ENCODE results near the gene NTF3. TPM values are rescaled to one million over a fixed set of nuclear protein-coding genes. Genes with fewer than 3 reads are reported as not detected.
A peak's percentile ranks its signal among the peaks of the same experiment; 100 is the strongest.

Gene NTF3
- polyA plus RNA-seq, 1 donor (not counting 4 experiments of a cell fraction or from before 2014, with no cell fraction given): not detected

DNA sequence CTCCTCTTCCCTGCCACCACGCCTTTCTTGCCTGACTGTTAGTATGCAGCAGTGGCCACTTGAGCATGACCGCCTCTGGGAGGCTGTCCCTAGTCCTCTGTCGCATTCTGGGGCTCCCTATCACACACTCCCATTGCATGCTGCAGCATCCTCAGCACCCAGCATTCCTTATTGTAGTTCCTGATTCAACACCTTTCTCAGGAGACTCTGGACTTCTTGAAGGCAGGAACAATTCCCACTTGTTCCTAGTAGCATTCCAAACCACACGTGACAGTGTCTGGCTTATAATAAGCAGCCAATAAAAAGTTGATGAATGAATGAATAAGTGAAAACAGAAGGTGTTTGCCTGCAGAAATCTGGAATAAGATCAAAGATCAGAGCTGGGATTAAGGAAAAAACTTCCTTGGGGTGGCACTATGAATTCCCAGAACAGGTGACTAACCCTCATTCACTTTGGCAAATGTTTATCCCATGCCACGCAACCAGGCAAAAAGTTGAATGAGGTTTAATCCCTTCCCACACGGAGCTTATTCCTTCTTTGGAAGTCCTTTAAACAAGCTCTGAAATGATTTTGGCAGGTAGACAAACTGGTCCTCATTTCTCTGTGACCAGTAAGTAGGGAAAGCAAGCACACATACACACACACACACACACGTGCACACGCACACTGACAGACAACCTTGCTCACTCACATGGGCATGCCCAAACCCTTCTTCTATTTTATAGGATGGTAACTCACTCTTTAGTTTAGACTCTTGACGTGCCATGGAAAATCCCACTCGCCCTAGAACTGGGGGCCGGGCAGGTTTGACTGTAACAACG lies 26.5 kb downstream of the NTF3 start:
- no peak overlapping the region for H3K27ac ChIP-seq (ENCODE audit: control insufficient read depth, insufficient read depth, low read length)
- no peak for FAIRE-seq
- dilution Hi-C loops (cut with MboI; ENCODE audit: extremely low pct_ligation_motif_present, low sequenced_read_pairs): no loop called here

DNA sequence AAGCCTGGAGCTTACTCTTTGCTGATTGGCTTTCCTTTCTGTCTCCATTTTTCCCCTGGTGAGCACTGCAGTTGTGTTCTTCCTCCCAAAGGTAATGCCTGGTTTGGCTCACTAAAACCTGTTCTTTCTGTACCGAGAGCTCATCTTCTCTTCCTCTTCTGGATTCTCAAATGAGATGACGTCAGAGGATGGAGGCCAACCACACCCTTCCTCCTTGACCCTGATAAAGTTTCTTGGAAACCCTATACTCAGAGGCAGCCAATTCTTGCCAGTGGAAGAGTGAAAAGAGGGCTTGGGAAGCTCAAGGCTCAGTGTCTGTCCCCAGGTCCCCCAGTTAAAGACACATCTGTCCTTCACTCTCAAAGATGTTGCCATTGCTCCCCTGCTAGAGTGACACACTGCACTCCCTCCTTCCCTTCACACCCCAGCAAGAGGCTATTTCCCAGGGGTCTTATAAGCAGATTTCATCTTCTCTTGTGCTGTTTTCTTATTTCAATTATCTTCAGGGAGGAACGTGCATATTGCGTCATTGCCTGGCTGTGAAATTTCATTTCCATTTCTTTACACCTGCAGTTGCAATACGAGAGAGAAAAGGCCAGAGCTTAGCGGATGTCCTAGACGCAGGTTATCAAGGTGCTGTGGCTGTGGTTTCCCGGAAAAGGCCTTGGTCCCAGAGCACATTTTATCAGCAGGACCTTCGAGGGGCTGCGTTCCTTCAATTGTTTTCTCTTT lies 27.3 kb downstream of the NTF3 start:
- Histone ChIP-seq H3K36me3 (ENCODE audit: control insufficient read depth in 2 of 2, extremely low read depth in 1 of 2, insufficient read depth in 2 of 2, low read length in 2 of 2) (no peaks in the 10 kb centered on the region), H3K9me1 (ENCODE audit: control insufficient read depth, extremely low read depth, insufficient read depth, low read length) (no peaks in the 10 kb centered on the region), H3K9me3 (ENCODE audit: control insufficient read depth, low read depth, low read length) (no peaks in the 10 kb centered on the region), H3K4me1 (ENCODE audit: control insufficient read depth, extremely low read depth, insufficient read depth, low read length) (peaks cover 13% of the 10 kb centered on the region), H4K20me1 (ENCODE audit: control insufficient read depth, extremely low read depth, insufficient read depth, low read length) (no peaks in the 10 kb centered on the region), H3K27me3 (ENCODE audit: control insufficient read depth, extremely low read depth, insufficient read depth, low read length) (no peaks in the 10 kb centered on the region), H3K4me3 (ENCODE audit: control insufficient read depth in 2 of 3, extremely low read depth in 1 of 3, insufficient read depth in 2 of 3, low read depth in 1 of 3, low read length in 3 of 3) (no peak overlapping the region), H2AFZ (ENCODE audit: control insufficient read depth, low read length) (no peak overlapping the region), H3K9ac (ENCODE audit: control insufficient read depth, extremely low read depth, insufficient read depth, low read length) (no peak overlapping the region), H3K27ac (ENCODE audit: control insufficient read depth, insufficient read depth, low read length) (no peak overlapping the region), H3K4me2 (ENCODE audit: control insufficient read depth, extremely low read depth, insufficient read depth, low read depth, low read length) (no peak overlapping the region), H3K79me2 (ENCODE audit: control insufficient read depth, insufficient read depth, low read length) (no peaks in the 10 kb centered on the region)
- FAIRE-seq (no peak), DNase-seq (ENCODE audit: low read depth, low spot score) (no peak)
- TF ChIP-seq, protein P1, sequence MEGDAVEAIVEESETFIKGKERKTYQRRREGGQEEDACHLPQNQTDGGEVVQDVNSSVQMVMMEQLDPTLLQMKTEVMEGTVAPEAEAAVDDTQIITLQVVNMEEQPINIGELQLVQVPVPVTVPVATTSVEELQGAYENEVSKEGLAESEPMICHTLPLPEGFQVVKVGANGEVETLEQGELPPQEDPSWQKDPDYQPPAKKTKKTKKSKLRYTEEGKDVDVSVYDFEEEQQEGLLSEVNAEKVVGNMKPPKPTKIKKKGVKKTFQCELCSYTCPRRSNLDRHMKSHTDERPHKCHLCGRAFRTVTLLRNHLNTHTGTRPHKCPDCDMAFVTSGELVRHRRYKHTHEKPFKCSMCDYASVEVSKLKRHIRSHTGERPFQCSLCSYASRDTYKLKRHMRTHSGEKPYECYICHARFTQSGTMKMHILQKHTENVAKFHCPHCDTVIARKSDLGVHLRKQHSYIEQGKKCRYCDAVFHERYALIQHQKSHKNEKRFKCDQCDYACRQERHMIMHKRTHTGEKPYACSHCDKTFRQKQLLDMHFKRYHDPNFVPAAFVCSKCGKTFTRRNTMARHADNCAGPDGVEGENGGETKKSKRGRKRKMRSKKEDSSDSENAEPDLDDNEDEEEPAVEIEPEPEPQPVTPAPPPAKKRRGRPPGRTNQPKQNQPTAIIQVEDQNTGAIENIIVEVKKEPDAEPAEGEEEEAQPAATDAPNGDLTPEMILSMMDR (optimal IDR thresholded peaks at IDR 0.05 in 1 of 3, IDR thresholded peaks at IDR 0.05 in 1 of 3, conservative IDR thresholded peaks at IDR 0.05 in 1 of 3; ENCODE audit: extremely low read depth in 1 of 3, insufficient read depth in 2 of 3, low read length in 3 of 3): no peak
- TF ChIP-seq EZH2 (IDR thresholded peaks at IDR 0.05; ENCODE audit: low read length): no peak
- dilution Hi-C loops (cut with MboI; ENCODE audit: extremely low pct_ligation_motif_present, low sequenced_read_pairs): no loop called here

More for the DNA sequence above, 26.5 kb downstream of the NTF3 start:
- Histone ChIP-seq H3K9ac (ENCODE audit: control insufficient read depth, extremely low read depth, insufficient read depth, low read length) (no peak overlapping the region), H2AFZ (ENCODE audit: control insufficient read depth, low read length) (peak overlapping the region; percentile 17), H3K27me3 (ENCODE audit: control insufficient read depth, extremely low read depth, insufficient read depth, low read length) (no peaks in the 10 kb centered on the region), H4K20me1 (ENCODE audit: control insufficient read depth, extremely low read depth, insufficient read depth, low read length) (no peaks in the 10 kb centered on the region), H3K4me2 (ENCODE audit: control insufficient read depth, extremely low read depth, insufficient read depth, low read depth, low read length) (no peak overlapping the region), H3K36me3 (ENCODE audit: control insufficient read depth in 2 of 2, extremely low read depth in 1 of 2, insufficient read depth in 2 of 2, low read length in 2 of 2) (no peaks in the 10 kb centered on the region), H3K4me1 (ENCODE audit: control insufficient read depth, extremely low read depth, insufficient read depth, low read length) (peaks cover 13% of the 10 kb centered on the region), H3K9me3 (ENCODE audit: control insufficient read depth, low read depth, low read length) (no peaks in the 10 kb centered on the region), H3K9me1 (ENCODE audit: control insufficient read depth, extremely low read depth, insufficient read depth, low read length) (no peaks in the 10 kb centered on the region), H3K79me2 (ENCODE audit: control insufficient read depth, insufficient read depth, low read length) (no peaks in the 10 kb centered on the region), H3K4me3 (ENCODE audit: control insufficient read depth in 2 of 3, extremely low read depth in 1 of 3, insufficient read depth in 2 of 3, low read depth in 1 of 3, low read length in 3 of 3) (no peak overlapping the region)
- TF ChIP-seq EZH2 (IDR thresholded peaks at IDR 0.05; ENCODE audit: low read length): no peak
- TF ChIP-seq, protein P1 (optimal IDR thresholded peaks at IDR 0.05 in 1 of 3, IDR thresholded peaks at IDR 0.05 in 1 of 3, conservative IDR thresholded peaks at IDR 0.05 in 1 of 3; ENCODE audit: extremely low read depth in 1 of 3, insufficient read depth in 2 of 3, low read length in 3 of 3): no peak
- DNase-seq (ENCODE audit: low read depth, low spot score): no peak
